Ishikawa (cell line): ENCODE results near the gene TRAK1.

Source experiments
- CEBPB ChIP-seq: IDR thresholded peaks from 2 replicates; pipeline ENCODE4 v1.6.1; 2012
- CREB1 ChIP-seq: IDR thresholded peaks from 2 replicates; pipeline ENCODE4 v1.6.1; 2012; ENCODE audit warnings: low read depth
- EGR1 ChIP-seq: IDR thresholded peaks from 2 replicates; pipeline ENCODE4 v1.6.1; 2012
- EP300 ChIP-seq: IDR thresholded peaks from 2 replicates; pipeline ENCODE4 v1.6.1; 2012; ENCODE audit warnings: borderline replicate concordance
- FOXM1 ChIP-seq: IDR thresholded peaks from 2 replicates; pipeline ENCODE4 v1.6.1; 2012; ENCODE audit warnings: low read depth, borderline replicate concordance
- MAX ChIP-seq: IDR thresholded peaks from 2 replicates; pipeline ENCODE4 v1.6.1; 2012
- NFIC ChIP-seq: IDR thresholded peaks from 2 replicates; pipeline ENCODE4 v1.6.1; 2012
- RAD21 ChIP-seq: IDR thresholded peaks from 2 replicates; pipeline ENCODE4 v1.6.1; 2012; ENCODE audit warnings: low read depth
- TAF1 ChIP-seq: IDR thresholded peaks from 2 replicates; pipeline ENCODE4 v1.6.1; 2012; ENCODE audit warnings: low read depth, mild to moderate bottlenecking
- TCF12 ChIP-seq: IDR thresholded peaks from 2 replicates; pipeline ENCODE4 v1.6.1; 2012; ENCODE audit warnings: low read depth
- TEAD4 ChIP-seq: IDR thresholded peaks from 2 replicates; pipeline ENCODE4 v1.6.1; 2012
- YY1 ChIP-seq: IDR thresholded peaks from 2 replicates; pipeline ENCODE4 v1.6.1; 2012; ENCODE audit warnings: low read depth
- ZBTB7A ChIP-seq: IDR thresholded peaks from 2 replicates; pipeline ENCODE4 v1.6.1; 2012; ENCODE audit warnings: low read depth
- TF ChIP-seq, protein P1 (sequence below): IDR thresholded peaks from 2 replicates; pipeline ENCODE4 v1.6.1; 2012; ENCODE audit warnings: low read depth, mild to moderate bottlenecking
- TF ChIP-seq, protein P2 (sequence below): IDR thresholded peaks from 2 replicates; pipeline ENCODE4 v1.6.1; 2012

The TRAK1 gene

DNA sequence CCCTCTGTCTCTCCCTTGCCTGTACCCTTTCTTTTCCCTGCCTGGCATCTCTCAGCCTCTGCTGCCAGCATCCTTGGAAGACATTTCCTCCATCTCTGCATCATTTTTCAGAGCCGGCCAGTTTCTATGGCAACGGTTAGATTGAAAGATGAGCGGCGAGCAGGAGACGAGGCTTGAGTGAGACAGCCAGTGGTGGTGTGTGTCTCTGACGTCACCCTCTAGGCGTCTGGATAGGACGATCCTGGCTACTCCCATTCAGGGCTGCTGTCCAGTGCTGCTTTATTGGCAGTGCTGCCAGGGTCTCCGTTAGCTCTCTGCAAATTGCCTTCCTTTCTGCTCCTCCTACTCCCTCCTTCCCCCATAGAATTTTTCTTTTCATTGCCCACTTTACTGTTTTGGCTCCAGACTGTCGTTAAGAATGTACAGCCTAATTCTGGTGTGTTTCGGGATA, 57.9 kb downstream of the TRAK1 start:
- TF ChIP-seq, protein P1, sequence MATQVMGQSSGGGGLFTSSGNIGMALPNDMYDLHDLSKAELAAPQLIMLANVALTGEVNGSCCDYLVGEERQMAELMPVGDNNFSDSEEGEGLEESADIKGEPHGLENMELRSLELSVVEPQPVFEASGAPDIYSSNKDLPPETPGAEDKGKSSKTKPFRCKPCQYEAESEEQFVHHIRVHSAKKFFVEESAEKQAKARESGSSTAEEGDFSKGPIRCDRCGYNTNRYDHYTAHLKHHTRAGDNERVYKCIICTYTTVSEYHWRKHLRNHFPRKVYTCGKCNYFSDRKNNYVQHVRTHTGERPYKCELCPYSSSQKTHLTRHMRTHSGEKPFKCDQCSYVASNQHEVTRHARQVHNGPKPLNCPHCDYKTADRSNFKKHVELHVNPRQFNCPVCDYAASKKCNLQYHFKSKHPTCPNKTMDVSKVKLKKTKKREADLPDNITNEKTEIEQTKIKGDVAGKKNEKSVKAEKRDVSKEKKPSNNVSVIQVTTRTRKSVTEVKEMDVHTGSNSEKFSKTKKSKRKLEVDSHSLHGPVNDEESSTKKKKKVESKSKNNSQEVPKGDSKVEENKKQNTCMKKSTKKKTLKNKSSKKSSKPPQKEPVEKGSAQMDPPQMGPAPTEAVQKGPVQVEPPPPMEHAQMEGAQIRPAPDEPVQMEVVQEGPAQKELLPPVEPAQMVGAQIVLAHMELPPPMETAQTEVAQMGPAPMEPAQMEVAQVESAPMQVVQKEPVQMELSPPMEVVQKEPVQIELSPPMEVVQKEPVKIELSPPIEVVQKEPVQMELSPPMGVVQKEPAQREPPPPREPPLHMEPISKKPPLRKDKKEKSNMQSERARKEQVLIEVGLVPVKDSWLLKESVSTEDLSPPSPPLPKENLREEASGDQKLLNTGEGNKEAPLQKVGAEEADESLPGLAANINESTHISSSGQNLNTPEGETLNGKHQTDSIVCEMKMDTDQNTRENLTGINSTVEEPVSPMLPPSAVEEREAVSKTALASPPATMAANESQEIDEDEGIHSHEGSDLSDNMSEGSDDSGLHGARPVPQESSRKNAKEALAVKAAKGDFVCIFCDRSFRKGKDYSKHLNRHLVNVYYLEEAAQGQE, result peak; percentile 93
- 0 out of 2 replicates have a peak, but pooled peaks have one; percentile 11 for TF ChIP-seq NFIC
- TF ChIP-seq TCF12, result peak; percentile 27; the same call in 1 of the 2 replicates
- TF ChIP-seq FOXM1, result no peak
- TF ChIP-seq CEBPB, result no peak
- peak; percentile 45; the same call in 1 of the 2 replicates for TF ChIP-seq CREB1

DNA sequence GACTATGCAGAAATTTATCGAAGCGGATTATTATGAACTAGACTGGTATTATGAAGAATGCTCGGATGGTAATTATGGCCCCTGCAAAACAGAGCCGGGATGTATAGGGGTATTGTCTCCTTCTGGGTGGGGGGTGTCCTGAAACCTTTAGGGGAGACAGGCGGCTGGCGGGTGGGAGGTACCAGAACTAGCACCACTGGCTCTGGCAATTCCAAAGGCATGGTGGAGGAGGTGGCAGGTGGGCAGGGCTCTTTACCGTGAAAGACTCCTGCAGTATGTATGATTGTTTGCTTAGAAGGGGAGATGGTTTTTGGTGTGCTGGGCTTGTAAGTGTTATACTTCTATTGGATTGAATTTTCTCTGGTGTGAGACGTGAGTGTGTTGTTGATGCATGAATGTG, 58.4 kb downstream of the TRAK1 start:
- TF ChIP-seq YY1, result no peak
- no peak for TF ChIP-seq EGR1
- TF ChIP-seq CEBPB, result no peak

DNA sequence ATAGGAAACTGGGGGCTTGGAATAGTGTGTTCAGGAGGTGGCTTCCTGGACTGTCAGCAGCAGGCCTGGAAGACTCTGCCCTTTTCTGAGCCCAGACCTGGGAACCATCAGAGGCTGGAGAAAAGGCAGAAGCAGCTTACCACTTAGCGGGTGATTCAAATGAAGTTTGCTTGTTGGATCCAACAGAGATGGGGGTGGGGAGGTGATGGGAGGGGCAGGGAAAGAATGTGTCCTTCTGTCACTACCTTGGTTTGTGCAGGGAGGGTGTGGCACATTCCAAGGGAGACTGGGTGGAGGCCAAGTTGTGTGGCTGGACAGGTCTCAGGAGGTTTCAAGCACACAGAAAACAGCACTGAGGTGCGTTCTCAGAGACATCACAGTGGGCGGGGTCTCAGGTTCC, 58.8 kb downstream of the TRAK1 start:
- peak; percentile 52; the same call in 1 of the 2 replicates for TF ChIP-seq NFIC
- TF ChIP-seq EP300, result no peak
- TF ChIP-seq, protein P1, result peak; percentile 45; the same call in 1 of the 2 replicates
- TF ChIP-seq TEAD4, result peak; percentile 97
- TF ChIP-seq TCF12, result 0 out of 2 replicates have a peak, but pooled peaks have one; percentile 17
- TF ChIP-seq CREB1, result no peak
- no peak for TF ChIP-seq ZBTB7A

- TF ChIP-seq CREB1, result no peak
- no peak for TF ChIP-seq YY1
Observed at GRCh38 chr3:42151596-42152168, 60.5 kb downstream of the TRAK1 start.

- TF ChIP-seq, protein P2, sequence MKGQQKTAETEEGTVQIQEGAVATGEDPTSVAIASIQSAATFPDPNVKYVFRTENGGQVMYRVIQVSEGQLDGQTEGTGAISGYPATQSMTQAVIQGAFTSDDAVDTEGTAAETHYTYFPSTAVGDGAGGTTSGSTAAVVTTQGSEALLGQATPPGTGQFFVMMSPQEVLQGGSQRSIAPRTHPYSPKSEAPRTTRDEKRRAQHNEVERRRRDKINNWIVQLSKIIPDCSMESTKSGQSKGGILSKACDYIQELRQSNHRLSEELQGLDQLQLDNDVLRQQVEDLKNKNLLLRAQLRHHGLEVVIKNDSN, result no peak
- TF ChIP-seq FOXM1 (no peak), RAD21 (no peak), EGR1 (no peak), MAX (no peak), ZBTB7A (no peak), CREB1 (no peak), YY1 (no peak), TAF1 (no peak), NFIC (no peak), EP300 (no peak), TEAD4 (no peak), TCF12 (no peak), CEBPB (no peak)
- TF ChIP-seq, protein P1, result no peak
Observed at GRCh38 chr3:42152193-42152592, 61.0 kb downstream of the TRAK1 start.

DNA sequence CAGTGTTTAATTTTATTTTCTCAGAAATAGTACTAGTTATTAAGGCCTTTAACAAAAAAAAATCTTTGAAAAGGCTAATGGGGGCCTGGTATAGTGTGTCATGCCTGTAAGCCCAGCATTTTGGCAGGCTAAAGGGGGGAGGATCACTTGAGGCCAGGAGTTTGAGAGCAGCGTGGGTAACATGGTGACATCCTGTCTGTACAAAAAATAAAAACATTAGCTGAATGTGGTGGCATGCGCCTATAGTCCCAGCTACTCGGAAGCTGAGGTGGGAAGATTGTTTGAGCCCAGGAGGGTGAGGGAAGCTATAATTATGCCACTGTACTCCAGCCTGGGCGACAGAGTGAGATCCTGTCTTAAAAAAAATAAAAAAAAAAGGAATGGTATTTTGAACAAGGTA, 61.9 kb downstream of the TRAK1 start:
- TF ChIP-seq, protein P1, result no peak
